Right lobe of liver (tissue), 6 donors: ENCODE data around the gene KLHL1. TPM values are rescaled to one million over a fixed set of nuclear protein-coding genes. Genes with fewer than 3 reads are reported as not detected.

ENCODE experiments used
- ATAC-seq, 4 donors: fragments of 200-7000 bp; cut with Tn5 transposase; one replicate each; pipeline ENCODE4 v1.9.1; 2020; ENCODE audit warnings: mild to moderate bottlenecking in 4 of 4, moderate library complexity in 4 of 4
- DNase-seq, 3 donors: peaks; one replicate each; pipeline ENCODE4 v3.0.0-alpha.2; 2020
- H3K27ac ChIP-seq, 3 donors: fragments of 200-600 bp; one replicate each; pipeline ENCODE4 v1.8.0; 2022
- H3K27me3 ChIP-seq, 2 donors: fragments of 200-600 bp; one replicate each; pipeline ENCODE4 v1.8.0; 2022
- H3K36me3 ChIP-seq, 4 donors: fragments of 200-600 bp; sonication (generic) in 1 of 4; one replicate each; pipeline versions ENCODE4 v1.5.1 to v1.8.0; 2017 to 2022; ENCODE audit warnings: control low read depth in 1 of 4
- H3K4me1 ChIP-seq, 4 donors: fragments of 200-600 bp; sonication (generic) in 1 of 4; one replicate each; pipeline versions ENCODE4 v1.5.1 to v1.8.0; 2017 to 2022; ENCODE audit warnings: control low read depth in 1 of 4
- H3K4me3 ChIP-seq, 3 donors: fragments of 200-600 bp; one replicate each; pipeline ENCODE4 v1.8.0; 2022
- H3K9me3 ChIP-seq, 4 donors: fragments of 200-600 bp; sonication (generic) in 1 of 4; one replicate each; pipeline versions ENCODE4 v1.5.1 to v1.8.0; 2017 to 2022; ENCODE audit warnings: control low read depth in 1 of 4
- CTCF ChIP-seq, 4 donors: fragments of 200-600 bp in 3 of 4; fragments of 450-650 bp in 1 of 4; IDR thresholded peaks; one replicate each; pipeline versions ENCODE4 v1.5.1 to v1.8.0; 2016 to 2022; ENCODE audit warnings: antibody characterized with exemption in 4 of 4, mild to moderate bottlenecking in 2 of 4
- POLR2A ChIP-seq: fragments of 450-650 bp; IDR thresholded peaks from one replicate; pipeline ENCODE4 v1.6.1; 2017; ENCODE audit warnings: antibody characterized with exemption, mild to moderate bottlenecking
- WGBS: methylation state at CpG from one replicate; pipeline ENCODE4 v1.1.6; 2018; ENCODE audit warnings: low coverage, low lambda C conversion rate; ENCODE audit not compliant: insufficient coverage; ENCODE audit errors: missing lambda C conversion rate; 5-methylcytosine and 5-hydroxymethylcytosine counted together
- intact Hi-C, 2 donors: fragments of 100-400 bp; cut with DNase I; formaldehyde crosslinking; loops; one replicate each; pipeline versions ENCODE4 v1.11.2 to v1.14.1; 2022
- total RNA-seq, 6 experiments: library from RNA; depleted of rRNA in 2 of 6; stranded (reverse); fragments of >200 nt in 2 of 6; fragmentation: NEBNext Ultra II Directional in 3 of 6; extraction: Animal tissue kit (Norgen Biotek cat#: 25700) in 3 of 6; gene quantifications; one replicate each; pipeline versions ENCODE4 v1.1.0 to v1.2.4, GENCODE V29; 2016 to 2023
- donor health status: DM: no; HTN: yes; CAD: no.
- donor health status: DM: no; HTN: no; CAD: no.
- donor health status: DM: no; HTN: no; CAD: no.
- donor health status: DM: no; HTN: yes; CAD: no.
- donor health status: DM: no; HTN: yes; CAD: no.

The KLHL1 gene
- total RNA-seq, 6 experiments from 2014 or later = not detected

GRCh38 chr13:69904784-69905183 lies 203.5 kb downstream of the KLHL1 start:
- intact Hi-C loops = no loop called here
- peaks cover 0 to 5% of the 10 kb centered on the region in 2 donors for H3K27me3 ChIP-seq
- no peak overlapping the region for H3K4me3 ChIP-seq
- no peaks in the 10 kb centered on the region for H3K4me1 ChIP-seq
- no peak for TF ChIP-seq POLR2A
- H3K9me3 ChIP-seq = no peaks in the 10 kb centered on the region
- ATAC-seq (no peak), DNase-seq (no peak)
- no peak overlapping the region for H3K27ac ChIP-seq
- no peaks in the 10 kb centered on the region for H3K36me3 ChIP-seq

GRCh38 chr13:69903081-69903480 lies 205.2 kb downstream of the KLHL1 start:
- DNase-seq (no peak), ATAC-seq (no peak)
- 30% methylated on average over 2 of the region's 2 CpGs for WGBS
- no peak for TF ChIP-seq POLR2A
- H3K27ac ChIP-seq = no peak overlapping the region
- H3K4me3 ChIP-seq = no peak overlapping the region
- intact Hi-C loops = no loop called here
- H3K4me1 ChIP-seq = no peaks in the 10 kb centered on the region
- H3K27me3 ChIP-seq = no peaks in the 10 kb centered on the region
- no peaks in the 10 kb centered on the region for H3K36me3 ChIP-seq
- H3K9me3 ChIP-seq = no peaks in the 10 kb centered on the region

GRCh38 chr13:69882451-69882850 lies 225.8 kb downstream of the KLHL1 start:
- intact Hi-C loops = no loop called here

GRCh38 chr13:69879936-69880335 lies 228.3 kb downstream of the KLHL1 start:
- no peak overlapping the region for H3K27ac ChIP-seq
- WGBS = 79% methylated on average over 1 of the region's 1 CpG
- H3K9me3 ChIP-seq = no peaks in the 10 kb centered on the region
- H3K4me3 ChIP-seq = no peak overlapping the region
- no peaks in the 10 kb centered on the region for H3K27me3 ChIP-seq
- DNase-seq = no peak
- intact Hi-C loops = no loop called here
- no peaks in the 10 kb centered on the region for H3K4me1 ChIP-seq
- TF ChIP-seq CTCF (IDR thresholded peaks at IDR 0.05) (no peak), POLR2A (no peak)
- ATAC-seq = no peak
- H3K36me3 ChIP-seq = no peaks in the 10 kb centered on the region

More at GRCh38 chr13:69882451-69882850, 225.8 kb downstream of the KLHL1 start:
- Histone ChIP-seq H3K36me3 (no peaks in the 10 kb centered on the region), H3K4me3 (no peak overlapping the region), H3K27me3 (no peaks in the 10 kb centered on the region), H3K4me1 (no peaks in the 10 kb centered on the region), H3K9me3 (no peaks in the 10 kb centered on the region), H3K27ac (no peak overlapping the region)
- TF ChIP-seq CTCF (IDR thresholded peaks at IDR 0.05) = no peak
- no peak for TF ChIP-seq POLR2A
- DNase-seq = no peak
- WGBS = 53% methylated on average over 1 of the region's 1 CpG
- no peak for ATAC-seq

GRCh38 chr13:69872321-69873047 lies 235.8 kb downstream of the KLHL1 start:
- Histone ChIP-seq H3K27ac (no peak overlapping the region), H3K27me3 (no peaks in the 10 kb centered on the region), H3K9me3 (no peaks in the 10 kb centered on the region), H3K36me3 (no peaks in the 10 kb centered on the region), H3K4me3 (no peak overlapping the region), H3K4me1 (no peaks in the 10 kb centered on the region)
- intact Hi-C loops = no loop called here
- no peak for TF ChIP-seq POLR2A
- TF ChIP-seq CTCF (IDR thresholded peaks at IDR 0.05) = no peak
- 85% methylated on average over 4 of the region's 4 CpGs for WGBS
- DNase-seq (no peak), ATAC-seq (no peak)
